Caki2 (cell line): ENCODE measurements around the gene ITGAV. TPM values are rescaled to one million over a fixed set of nuclear protein-coding genes. Genes with fewer than 3 reads are reported as not detected.

ENCODE experiments used
- DNase-seq: peaks from one replicate; pipeline ENCODE4 v3.0.0-alpha.2; 2015; ENCODE audit warnings: low read depth
- in situ Hi-C: cut with HindIII; loops from 2 replicates; pipeline ENCODE4 v1.10.0; 2016; ENCODE audit warnings: low sequenced_read_pairs, low pct_unique_long_range_greater_than_20kb, mixed read lengths
- total RNA-seq: library from RNA; depleted of rRNA; stranded (reverse); fragments of >200 nt; shearing (Covaris generic); gene quantifications from 2 replicates; pipeline ENCODE4 v1.2.3, GENCODE V29; 2014; ENCODE audit warnings: low replicate concordance; rRNA removed

Gene ITGAV
- total RNA-seq, 1 experiment from 2014 or later, result 155 TPM

DNA sequence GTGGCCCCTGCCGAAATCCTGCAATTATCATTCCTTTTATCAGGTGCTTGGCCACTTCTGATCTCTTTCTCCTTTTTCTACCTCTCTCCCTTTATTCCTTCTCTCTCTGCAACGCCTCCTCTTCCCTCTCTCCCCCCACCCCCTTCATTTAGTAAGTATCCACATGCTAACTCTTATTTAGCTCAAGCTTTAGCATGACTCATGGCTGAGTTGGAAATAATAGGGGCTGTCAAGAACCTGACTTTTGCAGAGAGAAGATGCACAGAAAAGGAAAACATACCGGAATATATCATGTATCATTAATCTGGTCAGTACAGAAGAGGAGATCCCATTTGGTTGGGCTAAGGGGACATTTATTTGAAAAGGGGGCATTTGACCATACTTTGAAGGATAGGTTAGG lies 137.1 kb downstream of the ITGAV start:
- no peak for DNase-seq
- in situ Hi-C loops, result no loop called here

DNA sequence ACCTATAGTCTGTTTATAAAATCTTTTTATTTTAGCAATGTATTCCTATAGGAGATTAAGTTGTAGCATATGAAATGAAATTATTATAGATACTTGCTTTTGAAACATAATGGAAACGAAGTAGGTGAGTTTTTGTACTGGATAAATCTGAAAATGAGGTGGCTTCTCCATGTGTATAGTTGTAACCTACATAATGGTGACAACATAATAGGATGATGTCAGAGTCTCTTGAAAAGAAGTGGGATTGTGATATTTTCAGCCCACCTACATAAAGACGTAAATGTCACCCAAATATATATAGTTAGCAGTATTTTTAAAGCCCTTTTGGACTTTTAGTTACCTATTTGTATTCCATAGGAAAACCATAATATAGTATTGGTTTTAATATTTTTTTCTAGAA lies 138.8 kb downstream of the ITGAV start:
- in situ Hi-C loops, result no loop called here
- no peak for DNase-seq

Other genes with a start within 250 kb of the ITGAV start
- 48.2 and 64.6 TPM in 2 replicates for gene ZC3H15, start 103.8 kb upstream of the ITGAV start, total RNA-seq
- 1.5 and 9.0 TPM in 2 replicates for gene FAM171B, start 104.0 kb downstream of the ITGAV start, total RNA-seq